Transverse colon (tissue), 3 donors: Measurements from ENCODE around the gene CIROP.

ENCODE experiments used
- EP300 ChIP-seq: sonication (generic); formaldehyde crosslinking; IDR thresholded peaks from one replicate; pipeline ENCODE4 v1.6.1; 2017; ENCODE audit warnings: antibody characterized with exemption, low read depth
- TF ChIP-seq, protein P1 (sequence below), 5 experiments: fragments of 200-600 bp in 3 of 5; fragments of 450-650 bp in 2 of 5; sonication (generic) in 3 of 5; IDR thresholded peaks; 1 replicate in 2 of 5; 2 replicates in 3 of 5; pipeline ENCODE4 v1.5.1; 2016 to 2017; ENCODE audit warnings: antibody characterized with exemption in 5 of 5, inconsistent platforms in 3 of 5, mild to moderate bottlenecking in 2 of 5, moderate library complexity in 1 of 5

DNA sequence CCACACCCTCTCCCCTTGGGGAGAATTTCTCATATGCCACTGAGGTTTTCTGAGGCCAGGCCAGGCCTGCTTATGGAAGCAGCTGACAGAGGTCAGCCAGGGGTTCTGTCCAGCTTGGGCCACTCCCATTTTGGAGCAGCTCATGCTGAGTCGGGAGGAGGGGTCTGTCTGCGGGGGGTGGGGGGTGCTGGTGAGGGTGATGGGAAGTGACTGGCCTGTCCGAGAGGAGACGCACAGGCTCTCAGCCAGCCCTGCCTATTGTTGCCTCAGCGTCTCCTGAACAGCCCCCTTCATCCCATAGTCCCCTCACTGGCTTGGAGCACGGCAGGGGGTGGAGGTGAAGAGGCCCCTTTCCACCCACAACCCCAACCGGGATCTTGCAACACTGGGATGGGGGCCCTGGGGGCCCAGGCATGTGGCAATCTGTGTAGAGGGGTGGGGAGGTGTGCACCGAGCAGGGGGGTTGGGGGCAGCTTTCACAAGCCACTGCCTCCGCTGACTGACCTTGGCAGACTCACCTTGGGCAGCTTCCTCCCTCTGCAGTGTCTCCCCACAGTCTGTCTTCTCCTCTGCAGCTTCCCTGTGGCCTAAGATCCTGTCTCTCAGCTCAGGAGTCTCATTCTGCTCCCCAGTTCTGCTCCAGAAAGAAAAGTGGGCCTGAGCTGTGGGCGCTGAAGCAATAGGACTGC, 8.8 kb upstream of the CIROP start:
- TF ChIP-seq EP300, result no peak
- TF ChIP-seq, protein P1, sequence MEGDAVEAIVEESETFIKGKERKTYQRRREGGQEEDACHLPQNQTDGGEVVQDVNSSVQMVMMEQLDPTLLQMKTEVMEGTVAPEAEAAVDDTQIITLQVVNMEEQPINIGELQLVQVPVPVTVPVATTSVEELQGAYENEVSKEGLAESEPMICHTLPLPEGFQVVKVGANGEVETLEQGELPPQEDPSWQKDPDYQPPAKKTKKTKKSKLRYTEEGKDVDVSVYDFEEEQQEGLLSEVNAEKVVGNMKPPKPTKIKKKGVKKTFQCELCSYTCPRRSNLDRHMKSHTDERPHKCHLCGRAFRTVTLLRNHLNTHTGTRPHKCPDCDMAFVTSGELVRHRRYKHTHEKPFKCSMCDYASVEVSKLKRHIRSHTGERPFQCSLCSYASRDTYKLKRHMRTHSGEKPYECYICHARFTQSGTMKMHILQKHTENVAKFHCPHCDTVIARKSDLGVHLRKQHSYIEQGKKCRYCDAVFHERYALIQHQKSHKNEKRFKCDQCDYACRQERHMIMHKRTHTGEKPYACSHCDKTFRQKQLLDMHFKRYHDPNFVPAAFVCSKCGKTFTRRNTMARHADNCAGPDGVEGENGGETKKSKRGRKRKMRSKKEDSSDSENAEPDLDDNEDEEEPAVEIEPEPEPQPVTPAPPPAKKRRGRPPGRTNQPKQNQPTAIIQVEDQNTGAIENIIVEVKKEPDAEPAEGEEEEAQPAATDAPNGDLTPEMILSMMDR (IDR thresholded peaks at IDR 0.05), result no peak
